SK-N-MC (cell line): ENCODE data around the gene SDK1.

Source experiments
- EZH2 ChIP-seq: fragments of 200-600 bp; sonication (generic); IDR thresholded peaks from one replicate; pipeline ENCODE4 v1.6.1; 2017; ENCODE audit warnings: antibody characterized with exemption
- FOXP2 ChIP-seq: optimal IDR thresholded peaks from 2 replicates; pipeline ENCODE3; 2011; ENCODE audit warnings: mild to moderate bottlenecking, moderate library complexity; ENCODE audit not compliant: insufficient read depth; ENCODE audit errors: extremely low read length, control extremely low read depth
- POLR2AphosphoS5 ChIP-seq: IDR thresholded peaks from 2 replicates; pipeline ENCODE4 v1.6.1; 2012; ENCODE audit warnings: mild to moderate bottlenecking, low read depth, low read length, borderline replicate concordance

DNA sequence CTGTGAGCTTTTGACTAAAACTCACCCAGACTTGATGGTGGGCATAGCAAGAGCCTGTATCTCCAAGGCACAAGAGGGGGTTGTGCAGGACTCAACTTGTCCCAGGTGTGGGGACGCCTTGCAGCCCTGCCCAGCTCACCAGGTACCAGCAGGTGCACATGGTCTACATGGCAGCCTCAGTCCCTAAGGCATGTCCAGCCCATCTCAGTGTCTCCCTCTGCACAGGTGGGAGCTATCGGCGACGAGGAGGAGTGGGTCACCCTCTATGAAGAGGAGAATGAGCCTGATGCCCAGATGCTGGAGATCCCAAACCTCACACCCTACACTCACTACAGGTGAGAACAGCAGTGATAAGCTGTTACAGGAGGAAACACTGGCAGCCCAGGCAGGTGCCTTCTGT lies 809.4 kb downstream of the SDK1 start:
- TF ChIP-seq EZH2 (no peak), POLR2AphosphoS5 (no peak), FOXP2 (no peak)
